ENCODE measurements around the gene COL15A1. TPM values are rescaled to one million over a fixed set of nuclear protein-coding genes. Genes with fewer than 3 reads are reported as not detected.

COL15A1 gene
- total and polyA plus RNA-seq, 10 donors: 0.33 to 9.3 (median 2.1) TPM

- no peak for DNase-seq
- Histone ChIP-seq H3K27ac (no peak overlapping the region), H3K9me3 (no peaks in the 10 kb centered on the region), H3K27me3 (replicated peaks in 1 of 7) (peaks cover 0 to 37% (median 15%) of the 10 kb centered on the region in 7 donors), H3K36me3 (no peaks in the 10 kb centered on the region), H3K4me1 (peaks cover 0 to 2% (median 0%) of the 10 kb centered on the region in 6 donors), H3K4me3 (no peak overlapping the region)
- WGBS, 5 donors: 88 to 97% (median 94%) methylated on average over 1 of the region's 1 CpG
- intact Hi-C loops (cut with DNase I; ENCODE audit: low total_unique reads): no loop called here
- TF ChIP-seq POLR2A (IDR thresholded peaks at IDR 0.05) (no peak), CTCF (IDR thresholded peaks at IDR 0.05 in 8 of 11, conservative IDR thresholded peaks at IDR 0.05 in 3 of 11) (no peak), POLR2AphosphoS5 (IDR thresholded peaks at IDR 0.05) (no peak)
Observed at GRCh38 chr9:98950262-98950661, 6.6 kb downstream of the COL15A1 start.

GRCh38 chr9:98951967-98952366 is 8.3 kb downstream of the COL15A1 start:
- Histone ChIP-seq H3K27ac (no peak overlapping the region), H3K36me3 (no peaks in the 10 kb centered on the region), H3K4me1 (no peaks in the 10 kb centered on the region), H3K27me3 (replicated peaks in 1 of 7) (peaks cover 0 to 20% (median 0%) of the 10 kb centered on the region in 7 donors), H3K9me3 (peaks cover 0 to 5% (median 3%) of the 10 kb centered on the region in 8 donors), H3K4me3 (no peak overlapping the region)
- TF ChIP-seq CTCF (IDR thresholded peaks at IDR 0.05 in 8 of 11, conservative IDR thresholded peaks at IDR 0.05 in 3 of 11) (no peak), POLR2AphosphoS5 (IDR thresholded peaks at IDR 0.05) (no peak), POLR2A (IDR thresholded peaks at IDR 0.05) (no peak)
- WGBS, 5 donors: 74 to 91% (median 81%) methylated on average over 1 of the region's 1 CpG
- intact Hi-C loops (cut with DNase I; ENCODE audit: low total_unique reads): no loop called here
- DNase-seq: no peak

- no peak for DNase-seq
- Histone ChIP-seq H3K4me1 (no peaks in the 10 kb centered on the region), H3K9me3 (peaks cover 0 to 16% (median 9%) of the 10 kb centered on the region in 8 donors), H3K36me3 (no peaks in the 10 kb centered on the region), H3K4me3 (no peak overlapping the region), H3K27ac (no peak overlapping the region), H3K27me3 (replicated peaks in 1 of 7) (peaks cover 0 to 15% (median 0%) of the 10 kb centered on the region in 7 donors)
- intact Hi-C loops (cut with DNase I; ENCODE audit: low total_unique reads): no loop called here
- WGBS, 5 donors: 79 to 93% (median 88%) methylated on average over 2 of the region's 2 CpGs
- TF ChIP-seq POLR2A (IDR thresholded peaks at IDR 0.05) (no peak), POLR2AphosphoS5 (IDR thresholded peaks at IDR 0.05) (no peak), CTCF (IDR thresholded peaks at IDR 0.05 in 8 of 11, conservative IDR thresholded peaks at IDR 0.05 in 3 of 11) (no peak)
Observed at GRCh38 chr9:98953581-98954243, 10.0 kb downstream of the COL15A1 start.

GRCh38 chr9:98954244-98954610 is 10.5 kb downstream of the COL15A1 start:
- intact Hi-C loops (cut with DNase I; ENCODE audit: low total_unique reads): no loop called here
- H3K27me3 ChIP-seq (replicated peaks in 1 of 7): peaks cover 0 to 15% (median 0%) of the 10 kb centered on the region in 7 donors
- no peaks in the 10 kb centered on the region for H3K4me1 ChIP-seq
- no peak overlapping the region for H3K4me3 ChIP-seq
- no peaks in the 10 kb centered on the region for H3K36me3 ChIP-seq
- TF ChIP-seq CTCF (IDR thresholded peaks at IDR 0.05 in 8 of 11, conservative IDR thresholded peaks at IDR 0.05 in 3 of 11) (no peak), POLR2AphosphoS5 (IDR thresholded peaks at IDR 0.05) (no peak), POLR2A (IDR thresholded peaks at IDR 0.05) (no peak)
- WGBS, 5 donors: 87 to 94% (median 89%) methylated on average over 2 of the region's 2 CpGs
- no peak for DNase-seq
- peaks cover 0 to 16% (median 9%) of the 10 kb centered on the region in 8 donors for H3K9me3 ChIP-seq
- H3K27ac ChIP-seq: no peak overlapping the region

Data from spleen (tissue), 11 donors.